Endometrial microvascular endothelial cells (primary cell): Measurements from ENCODE around the gene GAREM2. TPM values are rescaled to one million over a fixed set of nuclear protein-coding genes. Genes with fewer than 3 reads are reported as not detected.

Experiments used
- in situ Hi-C: cut with HindIII; loops from 2 replicates; pipeline ENCODE4 v1.10.0; 2017; ENCODE audit warnings: low sequenced_read_pairs, low pct_unique_long_range_greater_than_20kb; ENCODE audit errors: inconsistent ontology term
- total RNA-seq: library from RNA; depleted of rRNA; stranded (reverse); fragments of >200 nt; gene quantifications from one replicate; pipeline ENCODE4 v1.2.3, GENCODE V29; 2015; ENCODE audit errors: inconsistent ontology term

The GAREM2 gene
- total RNA-seq, 1 donor from 2014 or later = not detected

- in situ Hi-C loops = no loop called here
Observed at GRCh38 chr2:26184555-26185303, 11.8 kb downstream of the GAREM2 start.

GRCh38 chr2:26185304-26185928 lies 12.5 kb downstream of the GAREM2 start:
- in situ Hi-C loops = no loop called here

GRCh38 chr2:26185954-26186770 lies 13.3 kb downstream of the GAREM2 start:
- in situ Hi-C loops = no loop called here

- in situ Hi-C loops = no loop called here
Observed at GRCh38 chr2:26187114-26187513, 14.2 kb downstream of the GAREM2 start.

GRCh38 chr2:26187537-26188104 lies 14.7 kb downstream of the GAREM2 start:
- in situ Hi-C loops = no loop called here

GRCh38 chr2:26189123-26189522 lies 16.2 kb downstream of the GAREM2 start:
- in situ Hi-C loops = no loop called here

GRCh38 chr2:26189751-26190150 lies 16.9 kb downstream of the GAREM2 start:
- in situ Hi-C loops = no loop called here

GRCh38 chr2:26190369-26190768 lies 17.5 kb downstream of the GAREM2 start:
- in situ Hi-C loops = no loop called here

- in situ Hi-C loops = no loop called here
Observed at GRCh38 chr2:26191316-26192159, 18.6 kb downstream of the GAREM2 start.

GRCh38 chr2:26193578-26194231 lies 20.8 kb downstream of the GAREM2 start:
- in situ Hi-C loops = no loop called here

- in situ Hi-C loops = no loop called here
Observed at GRCh38 chr2:26195040-26195984, 22.4 kb downstream of the GAREM2 start.

- in situ Hi-C loops = no loop called here
Observed at GRCh38 chr2:26196683-26197418, 24.0 kb downstream of the GAREM2 start.

GRCh38 chr2:26197516-26197915 lies 24.6 kb downstream of the GAREM2 start:
- in situ Hi-C loops = no loop called here

- in situ Hi-C loops = no loop called here
Observed at GRCh38 chr2:26202981-26203490, 30.1 kb downstream of the GAREM2 start.

GRCh38 chr2:26203906-26204305 lies 31.0 kb downstream of the GAREM2 start:
- in situ Hi-C loops = no loop called here

- in situ Hi-C loops = no loop called here
Observed at GRCh38 chr2:26212011-26212410, 39.1 kb downstream of the GAREM2 start.
